Posterior vena cava (tissue), 2 donors: Measurements from ENCODE around the gene BSN. TPM values are rescaled to one million over a fixed set of nuclear protein-coding genes. Genes with fewer than 3 reads are reported as not detected.
A peak's percentile ranks its signal among the peaks of the same experiment; 100 is the strongest.

Experiments
- DNase-seq: peaks from one replicate; pipeline ENCODE4 v3.0.0-alpha.2; 2020; ENCODE audit warnings: low spot score
- intact Hi-C, 2 donors: fragments of 100-400 bp; cut with DNase I; formaldehyde crosslinking; loops; one replicate each; pipeline versions ENCODE4 v1.14.1 to v1.14.2; 2022 to 2023
- total RNA-seq, 2 donors: library from RNA; stranded (reverse); fragmentation: NEBNext Ultra II Directional; extraction: Animal tissue kit (Norgen Biotek cat#: 25700); gene quantifications; one replicate each; pipeline ENCODE4 v1.2.1, GENCODE V29; 2021
- donor health status: DM: yes; HTN: yes; CAD: no.
- donor health status: DM: yes; HTN: yes; CAD: no.

The BSN gene
- total RNA-seq, 2 donors from 2014 or later = 0.42 to 0.48 TPM

- DNase-seq = peak; percentile 76
- intact Hi-C loops = no loop called here
Observed at GRCh38 chr3:49714728-49715550, 160.7 kb downstream of the BSN start.

- intact Hi-C loops = no loop called here
- peak; percentile 74 for DNase-seq
Observed at GRCh38 chr3:49715611-49716121, 161.4 kb downstream of the BSN start.

- intact Hi-C loops = no loop called here
- DNase-seq = peak; percentile 62
Observed at GRCh38 chr3:49716169-49716568, 161.9 kb downstream of the BSN start.

- DNase-seq = peak; percentile 69
- intact Hi-C loops = no loop called here
Observed at GRCh38 chr3:49716691-49717210, 162.5 kb downstream of the BSN start.

GRCh38 chr3:49717211-49717958 lies 163.1 kb downstream of the BSN start:
- intact Hi-C loops = no loop called here

GRCh38 chr3:49717959-49718857 lies 163.9 kb downstream of the BSN start:
- peak; percentile 82 for DNase-seq
- intact Hi-C loops = no loop called here

More at GRCh38 chr3:49717211-49717958, 163.1 kb downstream of the BSN start:
- DNase-seq = peak; percentile 75

- DNase-seq = peak; percentile 85
- intact Hi-C loops = no loop called here
Observed at GRCh38 chr3:49718858-49719213, 164.6 kb downstream of the BSN start.

- intact Hi-C loops = no loop called here
- peak; percentile 99 for DNase-seq
Observed at GRCh38 chr3:49719214-49719884, 165.1 kb downstream of the BSN start, which contains the start of gene AMIGO3. AMIGO3 (minus strand) TSS chr3:49719684; CDS start chr3:49719465, 219 bp downstream.

Other genes with a start within 250 kb of the BSN start
- 10 to 100 TPM; 49.0 to 54.6 TPM for gene USP4, start 214.4 kb upstream of the BSN start, total RNA-seq
- gene GPX1, start 196.1 kb upstream of the BSN start, total RNA-seq = 100 to 1,000 TPM; 212 to 242 TPM
- gene RHOA, start 142.5 kb upstream of the BSN start, total RNA-seq = 100 to 1,000 TPM; 530 to 640 TPM
- gene TCTA, start 142.1 kb upstream of the BSN start, total RNA-seq = 10 to 100 TPM; 20.8 to 33.6 TPM
- 1 to 10 TPM; 1.0 to 6.1 TPM for gene AMT, start 132.0 kb upstream of the BSN start, total RNA-seq
- 10 to 100 TPM in 1 of 2 donors, 1 to 10 TPM in 1; 7.3 to 12.5 TPM for gene NICN1, start 125.2 kb upstream of the BSN start, total RNA-seq
- gene DAG1, start 84.2 kb upstream of the BSN start, total RNA-seq = 10 to 100 TPM; 90.8 to 92.8 TPM
- 10 to 100 TPM; 51.8 to 52.5 TPM for gene APEH, start 119.9 kb downstream of the BSN start, total RNA-seq
- 1 to 10 TPM; 3.0 to 9.1 TPM for gene MST1, start 135.0 kb downstream of the BSN start, total RNA-seq
- gene RNF123, start 135.1 kb downstream of the BSN start, total RNA-seq = 10 to 100 TPM; 28.3 to 29.5 TPM
- not detected for gene AMIGO3, start 165.2 kb downstream of the BSN start, total RNA-seq
- gene GMPPB, start 169.5 kb downstream of the BSN start, total RNA-seq = 10 to 100 TPM; 28.8 to 29.6 TPM
- gene IP6K1, start 232.1 kb downstream of the BSN start, total RNA-seq = 10 to 100 TPM; 31.5 to 33.3 TPM
- gene CDHR4, start 245.4 kb downstream of the BSN start, total RNA-seq = under 1 TPM; 0.29 to 0.46 TPM
- gene INKA1, start 248.8 kb downstream of the BSN start, total RNA-seq = 1 to 10 TPM; 5.6 to 5.9 TPM